ENCODE results near the gene TRPM6.
"Not testable (repeated sequence)": the region's sequence is repeated elsewhere in the genome, so short reads cannot be mapped to it uniquely, and the experiment has no call there.

Gene TRPM6

GRCh38 chr9:74856989-74857388, 30.7 kb downstream of the TRPM6 start:
- Histone ChIP-seq H3K27me3 (ENCODE audit: insufficient read depth, low read length, poor library complexity) (peaks cover 3% of the 10 kb centered on the region), H4K20me1 (ENCODE audit: insufficient read depth, low read length) (no peaks in the 10 kb centered on the region), H3K79me2 (ENCODE audit: insufficient read depth, low read length) (no peaks in the 10 kb centered on the region), H2AFZ (ENCODE audit: low read depth, low read length) (no peak overlapping the region), H3K4me1 (ENCODE audit: insufficient read depth, low read length) (no peaks in the 10 kb centered on the region), H3K9me3 (ENCODE audit: insufficient read depth, low read length, severe bottlenecking) (no peaks in the 10 kb centered on the region), H3K27ac (ENCODE audit: low read length) (no peak overlapping the region), H3K4me2 (ENCODE audit: insufficient read depth, low read length) (no peak overlapping the region), H3K9ac (ENCODE audit: low read depth, low read length) (no peak overlapping the region), H3K4me3 (ENCODE audit: low read depth in 1 of 2, low read length in 2 of 2) (no peak overlapping the region), H3K36me3 (ENCODE audit: insufficient read depth, low read length) (no peaks in the 10 kb centered on the region)
- DNase-seq (no peak), ATAC-seq (ENCODE audit: insufficient read depth, low read depth) (no peak)
- TF ChIP-seq CTCF (IDR thresholded peaks at IDR 0.05; ENCODE audit: borderline replicate concordance, extremely low read depth, low read length, poor library complexity, severe bottlenecking) (no peak), EZH2 (IDR thresholded peaks at IDR 0.05; ENCODE audit: borderline replicate concordance, low read depth, low read length, severe bottlenecking) (no peak)

- TF ChIP-seq EZH2 (IDR thresholded peaks at IDR 0.05; ENCODE audit: borderline replicate concordance, low read depth, low read length, severe bottlenecking) (no peak), CTCF (IDR thresholded peaks at IDR 0.05; ENCODE audit: borderline replicate concordance, extremely low read depth, low read length, poor library complexity, severe bottlenecking) (no peak)
- Histone ChIP-seq H3K4me1 (ENCODE audit: insufficient read depth, low read length) (no peaks in the 10 kb centered on the region), H3K9ac (ENCODE audit: low read depth, low read length) (no peak overlapping the region), H3K27ac (ENCODE audit: low read length) (no peak overlapping the region), H3K9me3 (ENCODE audit: insufficient read depth, low read length, severe bottlenecking) (no peaks in the 10 kb centered on the region), H2AFZ (ENCODE audit: low read depth, low read length) (no peak overlapping the region), H3K4me2 (ENCODE audit: insufficient read depth, low read length) (no peak overlapping the region), H4K20me1 (ENCODE audit: insufficient read depth, low read length) (no peaks in the 10 kb centered on the region), H3K36me3 (ENCODE audit: insufficient read depth, low read length) (no peaks in the 10 kb centered on the region), H3K4me3 (ENCODE audit: low read depth in 1 of 2, low read length in 2 of 2) (no peak overlapping the region), H3K79me2 (ENCODE audit: insufficient read depth, low read length) (no peaks in the 10 kb centered on the region), H3K27me3 (ENCODE audit: insufficient read depth, low read length, poor library complexity) (peaks cover 3% of the 10 kb centered on the region)
- DNase-seq: no peak
- ATAC-seq (ENCODE audit: insufficient read depth, low read depth): no peak
These were observed 32.6 kb downstream of the TRPM6 start for GRCh38 chr9:74855072-74855471.

- not testable (repeated sequence) for ATAC-seq (ENCODE audit: insufficient read depth, low read depth); H3K36me3 ChIP-seq (ENCODE audit: insufficient read depth, low read length); DNase-seq; H3K79me2 ChIP-seq (ENCODE audit: insufficient read depth, low read length); H3K9me3 ChIP-seq (ENCODE audit: insufficient read depth, low read length, severe bottlenecking); H2AFZ ChIP-seq (ENCODE audit: low read depth, low read length); H3K9ac ChIP-seq (ENCODE audit: low read depth, low read length); H3K4me2 ChIP-seq (ENCODE audit: insufficient read depth, low read length); H3K4me1 ChIP-seq (ENCODE audit: insufficient read depth, low read length); H4K20me1 ChIP-seq (ENCODE audit: insufficient read depth, low read length); H3K4me3 ChIP-seq (ENCODE audit: low read depth in 1 of 2, low read length in 2 of 2); H3K27ac ChIP-seq (ENCODE audit: low read length); H3K27me3 ChIP-seq (ENCODE audit: insufficient read depth, low read length, poor library complexity)
These were observed 34.7 kb downstream of the TRPM6 start for GRCh38 chr9:74853024-74853423.

- H3K79me2 ChIP-seq (ENCODE audit: insufficient read depth, low read length): no peaks in the 10 kb centered on the region
- TF ChIP-seq CTCF (IDR thresholded peaks at IDR 0.05; ENCODE audit: borderline replicate concordance, extremely low read depth, low read length, poor library complexity, severe bottlenecking): no peak
- no peak for TF ChIP-seq EZH2 (IDR thresholded peaks at IDR 0.05; ENCODE audit: borderline replicate concordance, low read depth, low read length, severe bottlenecking)
- no peak overlapping the region for H3K9ac ChIP-seq (ENCODE audit: low read depth, low read length)
- H2AFZ ChIP-seq (ENCODE audit: low read depth, low read length): no peak overlapping the region
- no peaks in the 10 kb centered on the region for H4K20me1 ChIP-seq (ENCODE audit: insufficient read depth, low read length)
- H3K4me2 ChIP-seq (ENCODE audit: insufficient read depth, low read length): no peak overlapping the region
- H3K4me1 ChIP-seq (ENCODE audit: insufficient read depth, low read length): no peaks in the 10 kb centered on the region
- no peaks in the 10 kb centered on the region for H3K36me3 ChIP-seq (ENCODE audit: insufficient read depth, low read length)
- H3K27me3 ChIP-seq (ENCODE audit: insufficient read depth, low read length, poor library complexity): no peaks in the 10 kb centered on the region
- ATAC-seq (ENCODE audit: insufficient read depth, low read depth) (no peak), DNase-seq (no peak)
- H3K4me3 ChIP-seq (ENCODE audit: low read depth in 1 of 2, low read length in 2 of 2): no peak overlapping the region
- H3K9me3 ChIP-seq (ENCODE audit: insufficient read depth, low read length, severe bottlenecking): no peaks in the 10 kb centered on the region
- no peak overlapping the region for H3K27ac ChIP-seq (ENCODE audit: low read length)
These were observed 39.6 kb downstream of the TRPM6 start for GRCh38 chr9:74848153-74848525.
